Rectal smooth muscle tissue (tissue), 1 donor: Measurements from ENCODE around the gene PDE7B.

Source experiments
- H3K27ac ChIP-seq: one replicate; pipeline ENCODE4 v1.7.0; 2013; ENCODE audit warnings: low read depth, low read length, inconsistent platforms
- H3K27me3 ChIP-seq: one replicate; pipeline ENCODE4 v1.7.0; 2013; ENCODE audit warnings: low read length; ENCODE audit not compliant: control insufficient read depth, insufficient read depth
- H3K36me3 ChIP-seq: one replicate; pipeline ENCODE4 v1.7.0; 2013; ENCODE audit warnings: low read length; ENCODE audit not compliant: control insufficient read depth, insufficient read depth
- H3K4me1 ChIP-seq: one replicate; pipeline ENCODE4 v1.7.0; 2013; ENCODE audit warnings: low read length; ENCODE audit not compliant: control insufficient read depth, insufficient read depth
- H3K4me3 ChIP-seq: one replicate; pipeline ENCODE4 v1.7.0; 2013; ENCODE audit warnings: low read length
- H3K9ac ChIP-seq: one replicate; pipeline ENCODE4 v1.7.0; 2013; ENCODE audit warnings: low read length

The PDE7B gene

GRCh38 chr6:135985471-135985870, 134.0 kb downstream of the PDE7B start:
- Histone ChIP-seq H3K4me3 (no peak overlapping the region), H3K4me1 (no peaks in the 10 kb centered on the region), H3K36me3 (no peaks in the 10 kb centered on the region), H3K27me3 (no peaks in the 10 kb centered on the region), H3K9ac (no peak overlapping the region), H3K27ac (no peak overlapping the region)

GRCh38 chr6:135987226-135987625, 135.7 kb downstream of the PDE7B start:
- Histone ChIP-seq H3K27ac (no peak overlapping the region), H3K4me3 (no peak overlapping the region), H3K36me3 (no peaks in the 10 kb centered on the region), H3K9ac (no peak overlapping the region), H3K27me3 (no peaks in the 10 kb centered on the region), H3K4me1 (no peaks in the 10 kb centered on the region)

- no peak overlapping the region for H3K27ac ChIP-seq
- H3K27me3 ChIP-seq: no peaks in the 10 kb centered on the region
- H3K4me1 ChIP-seq: no peaks in the 10 kb centered on the region
- no peak overlapping the region for H3K4me3 ChIP-seq
- H3K9ac ChIP-seq: no peak overlapping the region
- H3K36me3 ChIP-seq: no peaks in the 10 kb centered on the region
Measured at GRCh38 chr6:135990439-135990838, 138.9 kb downstream of the PDE7B start.

GRCh38 chr6:135990855-135991464, 139.5 kb downstream of the PDE7B start:
- Histone ChIP-seq H3K9ac (no peak overlapping the region), H3K36me3 (no peaks in the 10 kb centered on the region), H3K27me3 (no peaks in the 10 kb centered on the region), H3K27ac (no peak overlapping the region), H3K4me1 (no peaks in the 10 kb centered on the region), H3K4me3 (no peak overlapping the region)

GRCh38 chr6:135992739-135993138, 141.2 kb downstream of the PDE7B start:
- Histone ChIP-seq H3K36me3 (no peaks in the 10 kb centered on the region), H3K27me3 (no peaks in the 10 kb centered on the region), H3K4me1 (no peaks in the 10 kb centered on the region), H3K27ac (no peak overlapping the region), H3K9ac (no peak overlapping the region), H3K4me3 (no peak overlapping the region)

GRCh38 chr6:135993361-135993760, 141.9 kb downstream of the PDE7B start:
- Histone ChIP-seq H3K4me1 (no peaks in the 10 kb centered on the region), H3K27ac (no peak overlapping the region)

GRCh38 chr6:135994857-135995544, 143.5 kb downstream of the PDE7B start:
- Histone ChIP-seq H3K4me3 (no peak overlapping the region), H3K27ac (no peak overlapping the region), H3K9ac (no peak overlapping the region), H3K27me3 (no peaks in the 10 kb centered on the region), H3K36me3 (no peaks in the 10 kb centered on the region), H3K4me1 (no peaks in the 10 kb centered on the region)

More at GRCh38 chr6:135993361-135993760, 141.9 kb downstream of the PDE7B start:
- no peak overlapping the region for H3K9ac ChIP-seq
- H3K4me3 ChIP-seq: no peak overlapping the region
- no peaks in the 10 kb centered on the region for H3K36me3 ChIP-seq
- H3K27me3 ChIP-seq: no peaks in the 10 kb centered on the region

- Histone ChIP-seq H3K9ac (no peak overlapping the region), H3K27ac (no peak overlapping the region), H3K4me1 (no peaks in the 10 kb centered on the region), H3K36me3 (no peaks in the 10 kb centered on the region), H3K4me3 (no peak overlapping the region), H3K27me3 (no peaks in the 10 kb centered on the region)
Measured at GRCh38 chr6:135995545-135995898, 144.0 kb downstream of the PDE7B start.

- no peaks in the 10 kb centered on the region for H3K36me3 ChIP-seq
- no peak overlapping the region for H3K4me3 ChIP-seq
- H3K9ac ChIP-seq: no peak overlapping the region
- no peaks in the 10 kb centered on the region for H3K4me1 ChIP-seq
- H3K27ac ChIP-seq: no peak overlapping the region
- H3K27me3 ChIP-seq: no peaks in the 10 kb centered on the region
Measured at GRCh38 chr6:135996668-135997067, 145.2 kb downstream of the PDE7B start.

- Histone ChIP-seq H3K9ac (no peak overlapping the region), H3K4me1 (no peaks in the 10 kb centered on the region), H3K36me3 (no peaks in the 10 kb centered on the region), H3K27ac (no peak overlapping the region), H3K27me3 (no peaks in the 10 kb centered on the region), H3K4me3 (no peak overlapping the region)
Measured at GRCh38 chr6:135999393-135999792, 147.9 kb downstream of the PDE7B start.

GRCh38 chr6:136007345-136007744, 155.8 kb downstream of the PDE7B start:
- Histone ChIP-seq H3K4me3 (no peak overlapping the region), H3K27me3 (no peaks in the 10 kb centered on the region), H3K36me3 (no peaks in the 10 kb centered on the region), H3K9ac (no peak overlapping the region), H3K27ac (no peak overlapping the region), H3K4me1 (no peaks in the 10 kb centered on the region)

GRCh38 chr6:136011475-136011874, 160.0 kb downstream of the PDE7B start:
- Histone ChIP-seq H3K36me3 (no peaks in the 10 kb centered on the region), H3K9ac (no peak overlapping the region), H3K27me3 (no peaks in the 10 kb centered on the region), H3K4me1 (no peaks in the 10 kb centered on the region), H3K4me3 (no peak overlapping the region), H3K27ac (no peak overlapping the region)
